Measurements from ENCODE around the gene ADISSP. TPM values are rescaled to one million over a fixed set of nuclear protein-coding genes. Genes with fewer than 3 reads are reported as not detected.

ADISSP gene
- total and polyA plus RNA-seq, 2 of the 13 experiments (the other 11 are each of a cell fraction or from before 2014, with no cell fraction given) = 38.3 to 90.6 TPM

- no peak for TF ChIP-seq ZNF512B (CRISPR knock-in tag; IDR thresholded peaks at IDR 0.05; ENCODE audit: borderline replicate concordance)
- TF ChIP-seq U2AF1 (optimal IDR thresholded peaks at IDR 0.05; ENCODE audit: low read depth, low read length) = no peak
- TF ChIP-seq ZNF510 (CRISPR knock-in tag; IDR thresholded peaks at IDR 0.05; ENCODE audit: low read depth) = no peak
- no peak for TF ChIP-seq MED13 (CRISPR knock-in tag; IDR thresholded peaks at IDR 0.05)
- no peak for TF ChIP-seq JUND (CRISPR knock-in tag; IDR thresholded peaks at IDR 0.05)
- no peak for TF ChIP-seq ZNF101 (CRISPR knock-in tag; IDR thresholded peaks at IDR 0.05; ENCODE audit: borderline replicate concordance, low read depth)
- no peak for TF ChIP-seq ZNF501 (CRISPR knock-in tag; IDR thresholded peaks at IDR 0.05)
- TF ChIP-seq ZBTB38 (CRISPR knock-in tag; IDR thresholded peaks at IDR 0.05) = peak; percentile 24; the same call in 1 of the 2 replicates
- no peak for TF ChIP-seq ISL2 (CRISPR knock-in tag; IDR thresholded peaks at IDR 0.05)
- peak; percentile 37; the same call in 1 of the 2 replicates for TF ChIP-seq ZNF749 (CRISPR knock-in tag; IDR thresholded peaks at IDR 0.05; ENCODE audit: borderline replicate concordance)
- peak; percentile 69; the same call in 1 of the 2 replicates for TF ChIP-seq ZNF639 (CRISPR knock-in tag; conservative IDR thresholded peaks at IDR 0.05)
- no peak for TF ChIP-seq MXD1 (CRISPR knock-in tag; IDR thresholded peaks at IDR 0.05)
- TF ChIP-seq HMG20B (CRISPR knock-in tag; conservative IDR thresholded peaks at IDR 0.05) = no peak
- no peak for TF ChIP-seq MBNL3 (CRISPR knock-in tag; conservative IDR thresholded peaks at IDR 0.05)
- TF ChIP-seq PAWR (CRISPR knock-in tag; IDR thresholded peaks at IDR 0.05; ENCODE audit: borderline replicate concordance) = no peak
- no peak for TF ChIP-seq ZNF367 (CRISPR knock-in tag; IDR thresholded peaks at IDR 0.05; ENCODE audit: borderline replicate concordance)
- no peak for TF ChIP-seq RERE (CRISPR knock-in tag; IDR thresholded peaks at IDR 0.05; ENCODE audit: low read depth)
- TF ChIP-seq DR1 (CRISPR knock-in tag; IDR thresholded peaks at IDR 0.05) = no peak; the same call in 1 of the 2 replicates
Observed at GRCh38 chr20:3786665-3787323, 19.2 kb upstream of the ADISSP start, which contains the start of gene CENPB (continued).

Measured in HepG2 (cell line).